H9 (cell line): ENCODE results near the gene PARP12. TPM values are rescaled to one million over a fixed set of nuclear protein-coding genes. Genes with fewer than 3 reads are reported as not detected.

Experiments used
- DNase-seq: peaks from one replicate; pipeline ENCODE4 v3.0.0-alpha.2; 2017
- H2AFZ ChIP-seq: one replicate; pipeline ENCODE4 v1.6.1; 2013; ENCODE audit warnings: mild to moderate bottlenecking, low read length, control low read depth, moderate library complexity
- H2AK5ac ChIP-seq: 2 replicates; pipeline ENCODE4 v1.6.1; 2013; ENCODE audit warnings: low read length, control low read depth, mixed read lengths; ENCODE audit not compliant: insufficient read length
- H2BK120ac ChIP-seq: one replicate; pipeline ENCODE4 v1.6.1; 2013; ENCODE audit warnings: low read depth, mild to moderate bottlenecking, low read length, control low read depth, inconsistent platforms; ENCODE audit not compliant: poor library complexity, severe bottlenecking
- H2BK12ac ChIP-seq: 2 replicates; pipeline ENCODE4 v1.6.1; 2013; ENCODE audit warnings: low read length, control low read depth, mixed read lengths, low read depth; ENCODE audit not compliant: insufficient read length
- H2BK15ac ChIP-seq: 2 replicates; pipeline ENCODE4 v1.6.1; 2013; ENCODE audit warnings: low read depth, low read length, control low read depth
- H2BK20ac ChIP-seq: one replicate; pipeline ENCODE4 v1.6.1; 2013; ENCODE audit warnings: low read depth, mild to moderate bottlenecking, low read length, control low read depth, inconsistent platforms; ENCODE audit not compliant: poor library complexity, severe bottlenecking
- H2BK5ac ChIP-seq: 2 replicates; pipeline ENCODE4 v1.6.1; 2013; ENCODE audit warnings: low read length, control low read depth, mixed read lengths; ENCODE audit not compliant: insufficient read length
- H3K14ac ChIP-seq: 2 replicates; pipeline ENCODE4 v1.6.1; 2013; ENCODE audit warnings: low read length, control low read depth; ENCODE audit not compliant: insufficient read depth
- H3K18ac ChIP-seq: 2 replicates; pipeline ENCODE4 v1.6.1; 2013; ENCODE audit warnings: low read depth, mild to moderate bottlenecking, mixed read lengths, low read length, control low read depth; ENCODE audit not compliant: insufficient read length
- H3K23ac ChIP-seq: 2 replicates; pipeline ENCODE4 v1.6.1; 2013; ENCODE audit warnings: low read length, control low read depth, mixed read lengths, low read depth; ENCODE audit not compliant: insufficient read length
- H3K23me2 ChIP-seq: 2 replicates; pipeline ENCODE4 v1.6.1; 2013; ENCODE audit warnings: low read depth, mild to moderate bottlenecking, mixed read lengths, low read length, control low read depth; ENCODE audit not compliant: insufficient read length, poor library complexity, severe bottlenecking
- H3K27ac ChIP-seq: 2 replicates; pipeline ENCODE4 v1.5.1; 2013; ENCODE audit warnings: low read length, control low read depth, mixed read lengths, low read depth; ENCODE audit not compliant: insufficient read length
- H3K27me3 ChIP-seq: 2 replicates; pipeline ENCODE4 v1.6.1; 2013; ENCODE audit warnings: low read length, control low read depth, inconsistent platforms; ENCODE audit not compliant: insufficient read depth
- H3K4ac ChIP-seq: 2 replicates; pipeline ENCODE4 v1.6.1; 2013; ENCODE audit warnings: low read depth, mild to moderate bottlenecking, control low read depth, inconsistent platforms, low read length, moderate library complexity
- H3K4me1 ChIP-seq: 2 replicates; pipeline ENCODE4 v1.6.1; 2013; ENCODE audit warnings: low read length, control low read depth, inconsistent platforms; ENCODE audit not compliant: insufficient read depth
- H3K4me2 ChIP-seq: 2 replicates; pipeline ENCODE4 v1.6.1; 2013; ENCODE audit warnings: low read length, control low read depth, mixed read lengths; ENCODE audit not compliant: insufficient read length, insufficient read depth
- H3K56ac ChIP-seq: 2 replicates; pipeline ENCODE4 v1.6.1; 2013; ENCODE audit warnings: low read depth, mild to moderate bottlenecking, mixed read lengths, low read length, control low read depth; ENCODE audit not compliant: insufficient read length
- H3K79me1 ChIP-seq: 2 replicates; pipeline ENCODE4 v1.6.1; 2013; ENCODE audit warnings: low read depth, mild to moderate bottlenecking, moderate library complexity, low read length, control low read depth, inconsistent platforms; ENCODE audit not compliant: insufficient read depth, poor library complexity, severe bottlenecking
- H3K79me2 ChIP-seq: 2 replicates; pipeline ENCODE4 v1.6.1; 2013; ENCODE audit warnings: low read length, control low read depth, inconsistent platforms; ENCODE audit not compliant: insufficient read depth
- H3K9ac ChIP-seq: 2 replicates; pipeline ENCODE4 v1.6.1; 2013; ENCODE audit warnings: low read length, control low read depth, mixed read lengths; ENCODE audit not compliant: insufficient read length; ENCODE audit errors: extremely low read depth
- H3K9me3 ChIP-seq: one replicate; pipeline ENCODE4 v1.6.1; 2013; ENCODE audit warnings: low read depth, low read length, inconsistent platforms; ENCODE audit not compliant: control insufficient read depth
- H3T11ph ChIP-seq: one replicate; pipeline ENCODE4 v1.6.1; 2013; ENCODE audit warnings: mild to moderate bottlenecking, low read length, control low read depth, inconsistent platforms
- H4K20me1 ChIP-seq: one replicate; pipeline ENCODE4 v1.6.1; 2013; ENCODE audit not compliant: control insufficient read depth, insufficient read length, insufficient read depth
- H4K5ac ChIP-seq: 2 replicates; pipeline ENCODE4 v1.6.1; 2013; ENCODE audit warnings: low read depth, mild to moderate bottlenecking, mixed read lengths, low read length, control low read depth; ENCODE audit not compliant: insufficient read length
- H4K8ac ChIP-seq: replicated peaks from 2 replicates; pipeline ENCODE4 v1.6.1; 2013; ENCODE audit warnings: low read length, control low read depth, mixed read lengths, low read depth; ENCODE audit not compliant: insufficient read length
- H4K91ac ChIP-seq: 2 replicates; pipeline ENCODE4 v1.6.1; 2013; ENCODE audit warnings: low read depth, mild to moderate bottlenecking, moderate library complexity, mixed read lengths, low read length, control low read depth; ENCODE audit not compliant: insufficient read length
- H3K27ac Mint-ChIP-seq, 3 experiments: 2 replicates in 2 of 3; 3 replicates in 1 of 3; pipeline ENCODE4 v1.8.0; 2020 to 2021; ENCODE audit warnings: mixed read lengths in 3 of 3, mild to moderate bottlenecking in 1 of 3, moderate library complexity in 1 of 3
- H3K27me3 Mint-ChIP-seq: 2 replicates; pipeline ENCODE4 v1.8.0; 2021; ENCODE audit warnings: low read depth, mild to moderate bottlenecking, moderate library complexity, mixed read lengths
- H3K36me3 Mint-ChIP-seq, 3 experiments: 2 replicates in 2 of 3; 3 replicates in 1 of 3; pipeline ENCODE4 v1.8.0; 2020 to 2021; ENCODE audit warnings: low read depth in 3 of 3, mixed read lengths in 3 of 3; ENCODE audit not compliant: insufficient read depth in 1 of 3
- H3K4me1 Mint-ChIP-seq, 2 experiments: 2 replicates each; pipeline ENCODE4 v1.8.0; 2020; ENCODE audit warnings: mixed read lengths in 2 of 2
- H3K4me3 Mint-ChIP-seq, 2 experiments: 2 replicates in 1 of 2; 3 replicates in 1 of 2; pipeline ENCODE4 v1.8.0; 2020 to 2021; ENCODE audit warnings: mild to moderate bottlenecking in 2 of 2, mixed read lengths in 2 of 2, moderate library complexity in 1 of 2
- H3K9me3 Mint-ChIP-seq, 2 experiments: 2 replicates in 1 of 2; 3 replicates in 1 of 2; pipeline ENCODE4 v1.8.0; 2020; ENCODE audit warnings: mild to moderate bottlenecking in 2 of 2, mixed read lengths in 2 of 2, moderate library complexity in 1 of 2
- WGBS: extraction: QIAGEN DNeasy Blood & Tissue Kit; methylation state at CpG from one replicate; pipeline ENCODE4 v1.1.7; 2013; ENCODE audit warnings: missing lambda C conversion rate, low lambda C conversion rate, mixed read lengths; ENCODE audit not compliant: insufficient read length; ENCODE audit errors: extremely low coverage; 5-methylcytosine and 5-hydroxymethylcytosine counted together
- long read RNA-seq: library from polyadenylated mRNA; unstranded; transcript quantifications from one replicate; pipeline ENCODE4 v2.0.0, GENCODE V29; 2020
- total RNA-seq: library from RNA; stranded (reverse); gene quantifications from 2 replicates; pipeline ENCODE4 v1.2.1, GENCODE V29; 2021
- TF ChIP-seq, protein P1 (sequence below): fragments of 200-600 bp; sonication (generic); conservative IDR thresholded peaks from 3 replicates; pipeline ENCODE4 v1.8.0; 2021; ENCODE audit warnings: antibody characterized with exemption, mild to moderate bottlenecking

PARP12 gene, protein sequence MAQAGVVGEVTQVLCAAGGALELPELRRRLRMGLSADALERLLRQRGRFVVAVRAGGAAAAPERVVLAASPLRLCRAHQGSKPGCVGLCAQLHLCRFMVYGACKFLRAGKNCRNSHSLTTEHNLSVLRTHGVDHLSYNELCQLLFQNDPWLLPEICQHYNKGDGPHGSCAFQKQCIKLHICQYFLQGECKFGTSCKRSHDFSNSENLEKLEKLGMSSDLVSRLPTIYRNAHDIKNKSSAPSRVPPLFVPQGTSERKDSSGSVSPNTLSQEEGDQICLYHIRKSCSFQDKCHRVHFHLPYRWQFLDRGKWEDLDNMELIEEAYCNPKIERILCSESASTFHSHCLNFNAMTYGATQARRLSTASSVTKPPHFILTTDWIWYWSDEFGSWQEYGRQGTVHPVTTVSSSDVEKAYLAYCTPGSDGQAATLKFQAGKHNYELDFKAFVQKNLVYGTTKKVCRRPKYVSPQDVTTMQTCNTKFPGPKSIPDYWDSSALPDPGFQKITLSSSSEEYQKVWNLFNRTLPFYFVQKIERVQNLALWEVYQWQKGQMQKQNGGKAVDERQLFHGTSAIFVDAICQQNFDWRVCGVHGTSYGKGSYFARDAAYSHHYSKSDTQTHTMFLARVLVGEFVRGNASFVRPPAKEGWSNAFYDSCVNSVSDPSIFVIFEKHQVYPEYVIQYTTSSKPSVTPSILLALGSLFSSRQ
- total RNA-seq = 11.1 and 11.8 TPM in 2 replicates
- long read RNA-seq, partial matches to known transcripts = 1 of 4 reads
- long read RNA-seq, other reads (novel, unspliced or antisense) = 3 of 4 reads

- peak within 1 kb of the TSS; percentile 20 for H3K9ac ChIP-seq
- H3K27ac Mint-ChIP-seq = no peak within 1 kb of the TSS; a peak in 1 of 7 replicates
- H3K4me2 ChIP-seq = peak within 1 kb of the TSS; percentile 43
Observed at GRCh38 chr7:140062528-140063299, at the start of gene PARP12. Gene PARP12, minus strand, starts transcription at chr7:140062951. Its CDS starts 104 bp downstream, at chr7:140062847.

More at GRCh38 chr7:140062528-140063299, at the start of gene PARP12:
- Histone ChIP-seq H3K23ac (no peak within 1 kb of the TSS), H4K20me1 (no peaks in the 10 kb centered on the region), H3K56ac (no peak within 1 kb of the TSS), H4K8ac (no peak within 1 kb of the TSS), H4K5ac (no peak within 1 kb of the TSS), H2BK15ac (no peak within 1 kb of the TSS; the same call in 1 of the 2 replicates), H3K79me2 (no peaks in the 10 kb centered on the region; the same call in 1 of the 2 replicates), H3K27me3 (peaks cover 5% of the 10 kb centered on the region; the same call in 1 of the 2 replicates), H3K79me1 (no peaks in the 10 kb centered on the region), H2BK120ac (no peak within 1 kb of the TSS), H2AK5ac (no peak within 1 kb of the TSS), H4K91ac (no peak within 1 kb of the TSS), H3K4ac (no peak within 1 kb of the TSS), H3K18ac (peak within 1 kb of the TSS; percentile 70), H3K4me1 (no peaks in the 10 kb centered on the region), H3K23me2 (peaks cover 5% of the 10 kb centered on the region), H3K9me3 (no peaks in the 10 kb centered on the region), H2AFZ (peak within 1 kb of the TSS; percentile 85), H2BK20ac (no peak within 1 kb of the TSS), H3K27ac (no peak within 1 kb of the TSS), H2BK5ac (no peak within 1 kb of the TSS), H3K14ac (peak within 1 kb of the TSS; percentile 83), H2BK12ac (no peak within 1 kb of the TSS), H3T11ph (no peak within 1 kb of the TSS)
- TF ChIP-seq, protein P1, sequence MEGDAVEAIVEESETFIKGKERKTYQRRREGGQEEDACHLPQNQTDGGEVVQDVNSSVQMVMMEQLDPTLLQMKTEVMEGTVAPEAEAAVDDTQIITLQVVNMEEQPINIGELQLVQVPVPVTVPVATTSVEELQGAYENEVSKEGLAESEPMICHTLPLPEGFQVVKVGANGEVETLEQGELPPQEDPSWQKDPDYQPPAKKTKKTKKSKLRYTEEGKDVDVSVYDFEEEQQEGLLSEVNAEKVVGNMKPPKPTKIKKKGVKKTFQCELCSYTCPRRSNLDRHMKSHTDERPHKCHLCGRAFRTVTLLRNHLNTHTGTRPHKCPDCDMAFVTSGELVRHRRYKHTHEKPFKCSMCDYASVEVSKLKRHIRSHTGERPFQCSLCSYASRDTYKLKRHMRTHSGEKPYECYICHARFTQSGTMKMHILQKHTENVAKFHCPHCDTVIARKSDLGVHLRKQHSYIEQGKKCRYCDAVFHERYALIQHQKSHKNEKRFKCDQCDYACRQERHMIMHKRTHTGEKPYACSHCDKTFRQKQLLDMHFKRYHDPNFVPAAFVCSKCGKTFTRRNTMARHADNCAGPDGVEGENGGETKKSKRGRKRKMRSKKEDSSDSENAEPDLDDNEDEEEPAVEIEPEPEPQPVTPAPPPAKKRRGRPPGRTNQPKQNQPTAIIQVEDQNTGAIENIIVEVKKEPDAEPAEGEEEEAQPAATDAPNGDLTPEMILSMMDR = no peak
- peaks cover 39% of the 10 kb centered on the region for H3K27me3 Mint-ChIP-seq
- H3K4me1 Mint-ChIP-seq = peaks cover 5 to 7% of the 10 kb centered on the region in 2 experiments; a peak in 3 of 4 replicates
- H3K36me3 Mint-ChIP-seq = peaks cover 4 to 17% (median 7%) of the 10 kb centered on the region in 3 experiments; a peak in 6 of 7 replicates
- H3K9me3 Mint-ChIP-seq = peaks cover 16 to 17% of the 10 kb centered on the region in 2 experiments
- DNase-seq = peak; percentile 78
- no CpG with 5 or more reads among the region's 106 CpGs for WGBS
- peak within 1 kb of the TSS; percentile 78 to 82 for H3K4me3 Mint-ChIP-seq
